Cardiac fibroblast (primary cell): ENCODE results near the gene IL37.

Source experiments
- DNase-seq, 2 donors: peaks; one replicate each; pipeline versions ENCODE4 v3.0.0 to v3.0.0-alpha.2; 2010; ENCODE audit warnings: low read depth in 2 of 2
- H3K4me3 ChIP-seq, 2 donors: replicated peaks in 1 of 2; 1 replicate in 1 of 2; 2 replicates in 1 of 2; pipeline ENCODE4 v1.5.1; 2011; ENCODE audit warnings: low read depth in 2 of 2, low read length in 2 of 2, mild to moderate bottlenecking in 2 of 2, moderate library complexity in 1 of 2
- TF ChIP-seq, protein P1 (sequence below): IDR thresholded peaks from one replicate; pipeline ENCODE4 v1.5.1; 2011; ENCODE audit warnings: low read depth, mild to moderate bottlenecking, low read length, inconsistent platforms

IL37 gene

GRCh38 chr2:112881217-112881985, 29.6 kb upstream of the IL37 start:
- H3K4me3 ChIP-seq: no peak overlapping the region
- TF ChIP-seq, protein P1, sequence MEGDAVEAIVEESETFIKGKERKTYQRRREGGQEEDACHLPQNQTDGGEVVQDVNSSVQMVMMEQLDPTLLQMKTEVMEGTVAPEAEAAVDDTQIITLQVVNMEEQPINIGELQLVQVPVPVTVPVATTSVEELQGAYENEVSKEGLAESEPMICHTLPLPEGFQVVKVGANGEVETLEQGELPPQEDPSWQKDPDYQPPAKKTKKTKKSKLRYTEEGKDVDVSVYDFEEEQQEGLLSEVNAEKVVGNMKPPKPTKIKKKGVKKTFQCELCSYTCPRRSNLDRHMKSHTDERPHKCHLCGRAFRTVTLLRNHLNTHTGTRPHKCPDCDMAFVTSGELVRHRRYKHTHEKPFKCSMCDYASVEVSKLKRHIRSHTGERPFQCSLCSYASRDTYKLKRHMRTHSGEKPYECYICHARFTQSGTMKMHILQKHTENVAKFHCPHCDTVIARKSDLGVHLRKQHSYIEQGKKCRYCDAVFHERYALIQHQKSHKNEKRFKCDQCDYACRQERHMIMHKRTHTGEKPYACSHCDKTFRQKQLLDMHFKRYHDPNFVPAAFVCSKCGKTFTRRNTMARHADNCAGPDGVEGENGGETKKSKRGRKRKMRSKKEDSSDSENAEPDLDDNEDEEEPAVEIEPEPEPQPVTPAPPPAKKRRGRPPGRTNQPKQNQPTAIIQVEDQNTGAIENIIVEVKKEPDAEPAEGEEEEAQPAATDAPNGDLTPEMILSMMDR: no peak
- peak; percentile 81 to 96 for DNase-seq

- H3K4me3 ChIP-seq: no peak overlapping the region
- TF ChIP-seq, protein P1: no peak
- no peak for DNase-seq
Measured at GRCh38 chr2:112883669-112884068, 27.3 kb upstream of the IL37 start.

DNA sequence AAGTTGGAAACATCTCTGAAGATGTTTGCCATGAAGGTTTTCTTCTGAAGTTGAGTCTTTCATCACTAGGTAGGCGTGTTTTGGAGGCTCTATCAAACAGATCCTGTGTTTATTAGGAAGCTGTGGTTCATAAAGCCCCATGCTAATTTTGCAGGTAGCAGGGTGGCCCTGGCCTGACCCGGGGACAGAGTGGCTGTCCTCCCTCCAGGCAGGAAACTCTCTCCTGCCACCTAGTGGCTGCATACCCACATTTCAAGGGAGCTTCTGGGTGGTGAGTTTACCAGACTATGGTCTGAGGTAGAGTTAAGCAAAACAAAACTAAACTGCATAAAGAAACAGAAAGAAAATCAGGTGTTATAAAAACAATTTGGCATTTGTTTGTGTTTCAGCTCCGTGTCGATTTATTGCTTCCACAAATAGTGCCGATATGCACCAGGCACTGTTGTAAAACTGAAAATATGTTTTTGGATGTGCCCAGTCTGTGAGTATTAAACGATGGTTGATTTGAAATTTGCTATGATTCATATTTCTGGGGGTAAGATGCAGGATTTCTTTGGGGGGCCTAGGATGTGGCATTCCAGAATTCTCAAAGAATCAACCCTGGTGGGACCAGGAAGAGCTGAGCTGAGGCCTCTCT, 26.0 kb upstream of the IL37 start:
- DNase-seq: peak; percentile 12 to 73
- no peak overlapping the region for H3K4me3 ChIP-seq
- TF ChIP-seq, protein P1: peak; percentile 92

- no peak overlapping the region for H3K4me3 ChIP-seq
- peak in 1 of 2 donors; percentile 25 for DNase-seq
- TF ChIP-seq, protein P1: no peak
Measured at GRCh38 chr2:112885506-112885902, 25.5 kb upstream of the IL37 start.

DNA sequence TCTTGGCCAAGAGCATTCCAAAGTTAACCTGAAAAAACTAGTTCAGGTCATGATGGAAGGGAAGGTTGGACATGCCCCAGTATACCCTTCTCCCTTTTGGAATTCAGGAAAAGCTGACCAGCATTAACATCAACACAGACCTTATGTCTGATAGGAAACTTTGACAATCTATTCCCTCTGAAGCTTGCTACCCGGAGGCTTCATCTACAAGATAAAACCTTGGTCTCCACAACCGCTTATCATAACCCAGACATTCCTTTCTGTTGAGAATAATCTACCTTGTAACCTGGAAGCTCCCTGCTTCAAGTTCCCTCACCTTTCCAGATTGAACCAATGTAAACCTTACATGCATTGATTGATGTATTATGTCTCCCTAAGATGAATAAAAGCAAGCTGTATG, 24.7 kb upstream of the IL37 start:
- H3K4me3 ChIP-seq: no peak overlapping the region
- no peak for DNase-seq
- TF ChIP-seq, protein P1: no peak

GRCh38 chr2:112887964-112888749, 22.8 kb upstream of the IL37 start:
- no peak for DNase-seq
- H3K4me3 ChIP-seq: no peak overlapping the region
- TF ChIP-seq, protein P1: no peak
